Measurements from ENCODE around the gene HOXB6. TPM values are rescaled to one million over a fixed set of nuclear protein-coding genes. Genes with fewer than 3 reads are reported as not detected.
A peak's percentile ranks its signal among the peaks of the same experiment; 100 is the strongest.

The HOXB6 gene
- total RNA-seq, 1 donor from 2014 or later = not detected

- Histone ChIP-seq H3K9me3 (ENCODE audit: control insufficient read depth in 3 of 3, low read length in 3 of 3) (no peaks in the 10 kb centered on the region), H3K9ac (ENCODE audit: low read depth in 1 of 3, low read length in 3 of 3) (peak within 1 kb of the TSS in 2 of 3 donors; percentile 23 to 40), H3K27ac (ENCODE audit: low read depth, low read length) (no peak within 1 kb of the TSS), H3K36me3 (ENCODE audit: control insufficient read depth in 3 of 3, insufficient read depth in 3 of 3, low read length in 3 of 3) (no peaks in the 10 kb centered on the region), H3K4me1 (ENCODE audit: control insufficient read depth in 3 of 3, insufficient read depth in 3 of 3, low read length in 3 of 3) (peaks cover 11 to 37% (median 22%) of the 10 kb centered on the region in 3 donors), H3K4me3 (ENCODE audit: low read length in 3 of 3) (peak within 1 kb of the TSS in 2 of 3 donors; percentile 45 to 57), H3K27me3 (ENCODE audit: control insufficient read depth in 3 of 3, insufficient read depth in 3 of 3, low read length in 3 of 3) (peaks cover 91 to 92% (median 91%) of the 10 kb centered on the region in 3 donors)
Measured at GRCh38 chr17:48615047-48615962, 10.5 kb upstream of the HOXB6 start, which contains the start of gene HOXB8. Gene HOXB8, minus strand, starts transcription at chr17:48615292. Its CDS starts 588 bp downstream, at chr17:48614704.

- Histone ChIP-seq H3K4me1 (ENCODE audit: control insufficient read depth in 3 of 3, insufficient read depth in 3 of 3, low read length in 3 of 3) (peaks cover 15 to 44% (median 25%) of the 10 kb centered on the region in 3 donors), H3K27ac (ENCODE audit: low read depth, low read length) (no peak overlapping the region), H3K27me3 (ENCODE audit: control insufficient read depth in 3 of 3, insufficient read depth in 3 of 3, low read length in 3 of 3) (peaks cover 92 to 93% (median 92%) of the 10 kb centered on the region in 3 donors), H3K9ac (ENCODE audit: low read depth in 1 of 3, low read length in 3 of 3) (peak overlapping the region in 1 of 3 donors; percentile 40), H3K4me3 (ENCODE audit: low read length in 3 of 3) (peak overlapping the region in 2 of 3 donors; percentile 45 to 57), H3K9me3 (ENCODE audit: control insufficient read depth in 3 of 3, low read length in 3 of 3) (no peaks in the 10 kb centered on the region), H3K36me3 (ENCODE audit: control insufficient read depth in 3 of 3, insufficient read depth in 3 of 3, low read length in 3 of 3) (no peaks in the 10 kb centered on the region)
Measured at GRCh38 chr17:48613862-48614694, 9.3 kb upstream of the HOXB6 start.

GRCh38 chr17:48612854-48613691, 8.3 kb upstream of the HOXB6 start:
- Histone ChIP-seq H3K4me1 (ENCODE audit: control insufficient read depth in 3 of 3, insufficient read depth in 3 of 3, low read length in 3 of 3) (peaks cover 15 to 37% (median 22%) of the 10 kb centered on the region in 3 donors), H3K4me3 (ENCODE audit: low read length in 3 of 3) (peak overlapping the region; percentile 40 to 60 (median 58)), H3K9ac (ENCODE audit: low read depth in 1 of 3, low read length in 3 of 3) (peak overlapping the region in 1 of 3 donors; percentile 50), H3K27ac (ENCODE audit: low read depth, low read length) (no peak overlapping the region), H3K36me3 (ENCODE audit: control insufficient read depth in 3 of 3, insufficient read depth in 3 of 3, low read length in 3 of 3) (no peaks in the 10 kb centered on the region), H3K9me3 (ENCODE audit: control insufficient read depth in 3 of 3, low read length in 3 of 3) (no peaks in the 10 kb centered on the region), H3K27me3 (ENCODE audit: control insufficient read depth in 3 of 3, insufficient read depth in 3 of 3, low read length in 3 of 3) (peaks cover 91 to 94% (median 92%) of the 10 kb centered on the region in 3 donors)

GRCh38 chr17:48612456-48612853, 7.7 kb upstream of the HOXB6 start:
- H3K4me3 ChIP-seq (ENCODE audit: low read length in 3 of 3) = peak overlapping the region in 2 of 3 donors; percentile 37 to 38

GRCh38 chr17:48611681-48612455, 7.1 kb upstream of the HOXB6 start:
- peaks cover 84 to 90% (median 90%) of the 10 kb centered on the region in 3 donors for H3K27me3 ChIP-seq (ENCODE audit: control insufficient read depth in 3 of 3, insufficient read depth in 3 of 3, low read length in 3 of 3)
- H3K9me3 ChIP-seq (ENCODE audit: control insufficient read depth in 3 of 3, low read length in 3 of 3) = no peaks in the 10 kb centered on the region
- H3K27ac ChIP-seq (ENCODE audit: low read depth, low read length) = no peak overlapping the region
- H3K4me3 ChIP-seq (ENCODE audit: low read length in 3 of 3) = peak overlapping the region; percentile 37 to 80 (median 49)
- H3K4me1 ChIP-seq (ENCODE audit: control insufficient read depth in 3 of 3, insufficient read depth in 3 of 3, low read length in 3 of 3) = peaks cover 15 to 30% (median 16%) of the 10 kb centered on the region in 3 donors
- no peaks in the 10 kb centered on the region for H3K36me3 ChIP-seq (ENCODE audit: control insufficient read depth in 3 of 3, insufficient read depth in 3 of 3, low read length in 3 of 3)
- peak overlapping the region in 1 of 3 donors; percentile 57 for H3K9ac ChIP-seq (ENCODE audit: low read depth in 1 of 3, low read length in 3 of 3)

More at GRCh38 chr17:48612456-48612853, 7.7 kb upstream of the HOXB6 start:
- no peak overlapping the region for H3K27ac ChIP-seq (ENCODE audit: low read depth, low read length)
- peaks cover 15 to 30% (median 16%) of the 10 kb centered on the region in 3 donors for H3K4me1 ChIP-seq (ENCODE audit: control insufficient read depth in 3 of 3, insufficient read depth in 3 of 3, low read length in 3 of 3)
- no peaks in the 10 kb centered on the region for H3K36me3 ChIP-seq (ENCODE audit: control insufficient read depth in 3 of 3, insufficient read depth in 3 of 3, low read length in 3 of 3)
- H3K27me3 ChIP-seq (ENCODE audit: control insufficient read depth in 3 of 3, insufficient read depth in 3 of 3, low read length in 3 of 3) = peaks cover 85 to 92% (median 90%) of the 10 kb centered on the region in 3 donors
- H3K9me3 ChIP-seq (ENCODE audit: control insufficient read depth in 3 of 3, low read length in 3 of 3) = no peaks in the 10 kb centered on the region
- H3K9ac ChIP-seq (ENCODE audit: low read depth in 1 of 3, low read length in 3 of 3) = no peak overlapping the region

GRCh38 chr17:48611213-48611612, 6.4 kb upstream of the HOXB6 start:
- H3K27me3 ChIP-seq (ENCODE audit: control insufficient read depth in 3 of 3, insufficient read depth in 3 of 3, low read length in 3 of 3) = peaks cover 84 to 90% (median 90%) of the 10 kb centered on the region in 3 donors
- H3K27ac ChIP-seq (ENCODE audit: low read depth, low read length) = no peak overlapping the region
- no peaks in the 10 kb centered on the region for H3K36me3 ChIP-seq (ENCODE audit: control insufficient read depth in 3 of 3, insufficient read depth in 3 of 3, low read length in 3 of 3)
- H3K9me3 ChIP-seq (ENCODE audit: control insufficient read depth in 3 of 3, low read length in 3 of 3) = no peaks in the 10 kb centered on the region
- H3K4me1 ChIP-seq (ENCODE audit: control insufficient read depth in 3 of 3, insufficient read depth in 3 of 3, low read length in 3 of 3) = peaks cover 15 to 30% (median 16%) of the 10 kb centered on the region in 3 donors
- H3K4me3 ChIP-seq (ENCODE audit: low read length in 3 of 3) = peak overlapping the region; percentile 61 to 80 (median 70)
- H3K9ac ChIP-seq (ENCODE audit: low read depth in 1 of 3, low read length in 3 of 3) = peak overlapping the region; percentile 53 to 66 (median 54)

- Histone ChIP-seq H3K27me3 (ENCODE audit: control insufficient read depth in 3 of 3, insufficient read depth in 3 of 3, low read length in 3 of 3) (peaks cover 84 to 90% (median 90%) of the 10 kb centered on the region in 3 donors), H3K27ac (ENCODE audit: low read depth, low read length) (no peak within 1 kb of the TSS), H3K4me1 (ENCODE audit: control insufficient read depth in 3 of 3, insufficient read depth in 3 of 3, low read length in 3 of 3) (peaks cover 15 to 30% (median 16%) of the 10 kb centered on the region in 3 donors), H3K36me3 (ENCODE audit: control insufficient read depth in 3 of 3, insufficient read depth in 3 of 3, low read length in 3 of 3) (no peaks in the 10 kb centered on the region), H3K4me3 (ENCODE audit: low read length in 3 of 3) (peak within 1 kb of the TSS; percentile 61 to 80 (median 70)), H3K9me3 (ENCODE audit: control insufficient read depth in 3 of 3, low read length in 3 of 3) (no peaks in the 10 kb centered on the region), H3K9ac (ENCODE audit: low read depth in 1 of 3, low read length in 3 of 3) (peak within 1 kb of the TSS; percentile 53 to 66 (median 61))
Measured at GRCh38 chr17:48610282-48611211, 5.8 kb upstream of the HOXB6 start, which contains the start of gene HOXB7. Gene HOXB7, minus strand, starts transcription at chr17:48611017. Its CDS starts 99 bp downstream, at chr17:48610918.
